ENCODE results near the gene NEUROD4. TPM values are rescaled to one million over a fixed set of nuclear protein-coding genes. Genes with fewer than 3 reads are reported as not detected.

NEUROD4 gene
- total and polyA plus RNA-seq, 10 of the 15 experiments (the other 5 are each of a cell fraction or from before 2014, with no cell fraction given) = 0.06 TPM; not detected in 9

DNA sequence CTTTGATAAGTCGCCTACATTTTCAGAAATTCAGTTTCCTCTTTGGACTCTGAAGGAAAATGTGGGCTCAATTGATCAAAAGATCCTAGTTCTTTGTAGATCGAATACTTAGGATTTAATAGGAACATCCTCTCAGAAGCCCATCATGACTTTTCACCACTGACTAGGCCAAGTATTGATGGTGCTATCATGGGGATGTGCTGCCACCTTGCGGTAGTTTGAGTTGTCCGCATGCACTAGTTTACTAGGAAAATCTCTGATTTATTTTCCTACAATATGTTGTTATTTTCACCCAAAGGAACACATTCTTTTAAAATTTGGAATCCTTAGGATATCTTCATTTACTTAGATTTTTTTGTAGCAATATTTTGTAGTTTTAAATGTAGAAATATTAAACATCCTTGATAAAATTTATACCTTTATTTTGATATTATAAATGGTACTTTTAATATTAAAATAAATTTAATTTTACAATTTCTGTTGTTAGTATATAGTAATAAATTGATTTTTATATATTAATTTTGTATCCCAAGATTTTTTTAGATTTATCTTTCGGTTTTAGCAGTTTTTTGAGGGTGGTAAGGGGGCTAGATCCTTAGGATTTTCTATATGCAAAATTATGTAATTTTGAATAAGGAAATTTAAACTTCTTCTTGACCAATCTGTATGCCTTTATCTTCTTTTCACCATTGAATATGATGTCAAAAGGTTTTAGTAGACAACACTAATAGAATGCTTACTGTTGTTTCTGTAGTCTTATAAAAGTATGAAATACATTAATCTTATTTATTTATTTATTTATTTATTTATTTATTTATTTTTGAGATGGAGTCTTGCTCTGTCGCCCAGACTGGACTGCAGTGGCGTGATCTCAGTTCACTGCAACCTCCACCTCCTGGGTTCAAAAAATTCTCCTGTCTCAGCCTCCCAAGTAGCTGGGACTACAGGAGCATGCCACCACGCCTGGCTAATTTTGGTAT lies 53.6 kb downstream of the NEUROD4 start:
- Histone ChIP-seq H3K9ac (ENCODE audit: control insufficient read depth, insufficient read depth, low read length) (no peak overlapping the region), H2AFZ (ENCODE audit: control insufficient read depth, low read depth, low read length) (no peak overlapping the region), H3K4me3 (no peak overlapping the region), H3K36me3 (ENCODE audit: control insufficient read depth in 2 of 2, insufficient read depth in 2 of 2, low read length in 1 of 2) (no peaks in the 10 kb centered on the region), H3K4me1 (ENCODE audit: control insufficient read depth, insufficient read depth, low read length) (no peaks in the 10 kb centered on the region), H4K20me1 (ENCODE audit: control insufficient read depth, insufficient read depth) (no peaks in the 10 kb centered on the region), H3K79me2 (ENCODE audit: control insufficient read depth, insufficient read depth, low read length) (no peaks in the 10 kb centered on the region), H3K27me3 (replicated peaks in 1 of 2; ENCODE audit: control insufficient read depth in 2 of 2, insufficient read depth in 2 of 2, low read length in 1 of 2) (no peaks in the 10 kb centered on the region), H3K27ac (ENCODE audit: control insufficient read depth, insufficient read depth) (no peak overlapping the region), H3K9me3 (replicated peaks; ENCODE audit: control insufficient read depth, insufficient read depth, low read length) (no peaks in the 10 kb centered on the region), H3K4me2 (ENCODE audit: control insufficient read depth, insufficient read depth) (no peak overlapping the region)
- FAIRE-seq (peak; percentile 91), ATAC-seq (peak; percentile 88), DNase-seq (ENCODE audit: low read depth, low spot score) (peak; percentile 20)
- RAD21 ChIA-PET (ENCODE audit: unreplicated experiment) = interaction anchor here (0.9 to 6.7 kb wide), 13 partner anchors 8 to 414 kb away, joined by 3 to 205 read pairs (median 14); no protein-coding TSS in a partner anchor
- in situ Hi-C loops (cut with MboI) = loop anchor here (5.0 kb wide), 2 partner anchors 81 to 221 kb away; partner anchors contain the start of gene MUCL1
- 13% methylated on average over 8 of the region's 8 CpGs for WGBS (ENCODE audit: insufficient coverage, insufficient replicate concordance, low lambda C conversion rate, missing lambda C conversion rate)
- BruUV-seq (replicated peaks) = no TSS peak
- POLR2A ChIA-PET = no interaction called here
- CTCF ChIA-PET = interaction anchor here (0.6 to 19.4 kb wide), 35 partner anchors 9 to 470 kb away, joined by 3 to 700 read pairs (median 5); partner anchors contain the start of genes MUCL1 and TESPA1
- intact Hi-C loops (cut with micrococcal nuclease; ENCODE audit: unreplicated experiment) = loop anchor here (1.0 to 5.0 kb wide), 4 partner anchors 219 to 471 kb away; partner anchors contain the start of gene MUCL1
- SMC1A ChIA-PET (ENCODE audit: uncharacterized antibody, unreplicated experiment) = interaction anchor here (1.4 to 15.3 kb wide), 14 partner anchors 49 to 371 kb away, joined by 3 to 429 read pairs (median 10); partner anchors contain the start of genes MUCL1 and TESPA1
- peak; percentile 40; the same call in 1 of the 2 replicates for TF ChIP-seq YY1 (IDR thresholded peaks at IDR 0.05; ENCODE audit: low read depth, low read length)
- TF ChIP-seq POU2F2 (IDR thresholded peaks at IDR 0.05; ENCODE audit: borderline replicate concordance, low read depth, low read length) = no peak
- TF ChIP-seq, protein P1, sequence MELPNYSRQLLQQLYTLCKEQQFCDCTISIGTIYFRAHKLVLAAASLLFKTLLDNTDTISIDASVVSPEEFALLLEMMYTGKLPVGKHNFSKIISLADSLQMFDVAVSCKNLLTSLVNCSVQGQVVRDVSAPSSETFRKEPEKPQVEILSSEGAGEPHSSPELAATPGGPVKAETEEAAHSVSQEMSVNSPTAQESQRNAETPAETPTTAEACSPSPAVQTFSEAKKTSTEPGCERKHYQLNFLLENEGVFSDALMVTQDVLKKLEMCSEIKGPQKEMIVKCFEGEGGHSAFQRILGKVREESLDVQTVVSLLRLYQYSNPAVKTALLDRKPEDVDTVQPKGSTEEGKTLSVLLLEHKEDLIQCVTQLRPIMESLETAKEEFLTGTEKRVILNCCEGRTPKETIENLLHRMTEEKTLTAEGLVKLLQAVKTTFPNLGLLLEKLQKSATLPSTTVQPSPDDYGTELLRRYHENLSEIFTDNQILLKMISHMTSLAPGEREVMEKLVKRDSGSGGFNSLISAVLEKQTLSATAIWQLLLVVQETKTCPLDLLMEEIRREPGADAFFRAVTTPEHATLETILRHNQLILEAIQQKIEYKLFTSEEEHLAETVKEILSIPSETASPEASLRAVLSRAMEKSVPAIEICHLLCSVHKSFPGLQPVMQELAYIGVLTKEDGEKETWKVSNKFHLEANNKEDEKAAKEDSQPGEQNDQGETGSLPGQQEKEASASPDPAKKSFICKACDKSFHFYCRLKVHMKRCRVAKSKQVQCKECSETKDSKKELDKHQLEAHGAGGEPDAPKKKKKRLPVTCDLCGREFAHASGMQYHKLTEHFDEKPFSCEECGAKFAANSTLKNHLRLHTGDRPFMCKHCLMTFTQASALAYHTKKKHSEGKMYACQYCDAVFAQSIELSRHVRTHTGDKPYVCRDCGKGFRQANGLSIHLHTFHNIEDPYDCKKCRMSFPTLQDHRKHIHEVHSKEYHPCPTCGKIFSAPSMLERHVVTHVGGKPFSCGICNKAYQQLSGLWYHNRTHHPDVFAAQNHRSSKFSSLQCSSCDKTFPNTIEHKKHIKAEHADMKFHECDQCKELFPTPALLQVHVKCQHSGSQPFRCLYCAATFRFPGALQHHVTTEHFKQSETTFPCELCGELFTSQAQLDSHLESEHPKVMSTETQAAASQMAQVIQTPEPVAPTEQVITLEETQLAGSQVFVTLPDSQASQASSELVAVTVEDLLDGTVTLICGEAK (IDR thresholded peaks at IDR 0.05; ENCODE audit: borderline replicate concordance) = no peak
- no peak for TF ChIP-seq POLR2AphosphoS2 (IDR thresholded peaks at IDR 0.05; ENCODE audit: low read depth, low read length)
- TF ChIP-seq ZNF207 (IDR thresholded peaks at IDR 0.05; ENCODE audit: borderline replicate concordance) = no peak
- TF ChIP-seq SMC3 (IDR thresholded peaks at IDR 0.05; ENCODE audit: borderline replicate concordance, low read length) = peak; percentile 96
- no peak for TF ChIP-seq ZBED1 (IDR thresholded peaks at IDR 0.05; ENCODE audit: borderline replicate concordance)
- TF ChIP-seq, protein P2, sequence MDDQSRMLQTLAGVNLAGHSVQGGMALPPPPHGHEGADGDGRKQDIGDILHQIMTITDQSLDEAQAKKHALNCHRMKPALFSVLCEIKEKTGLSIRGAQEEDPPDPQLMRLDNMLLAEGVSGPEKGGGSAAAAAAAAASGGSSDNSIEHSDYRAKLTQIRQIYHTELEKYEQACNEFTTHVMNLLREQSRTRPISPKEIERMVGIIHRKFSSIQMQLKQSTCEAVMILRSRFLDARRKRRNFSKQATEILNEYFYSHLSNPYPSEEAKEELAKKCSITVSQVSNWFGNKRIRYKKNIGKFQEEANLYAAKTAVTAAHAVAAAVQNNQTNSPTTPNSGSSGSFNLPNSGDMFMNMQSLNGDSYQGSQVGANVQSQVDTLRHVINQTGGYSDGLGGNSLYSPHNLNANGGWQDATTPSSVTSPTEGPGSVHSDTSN (IDR thresholded peaks at IDR 0.05; ENCODE audit: insufficient replicate concordance, low read depth, low read length) = no peak
- TF ChIP-seq, protein P3, sequence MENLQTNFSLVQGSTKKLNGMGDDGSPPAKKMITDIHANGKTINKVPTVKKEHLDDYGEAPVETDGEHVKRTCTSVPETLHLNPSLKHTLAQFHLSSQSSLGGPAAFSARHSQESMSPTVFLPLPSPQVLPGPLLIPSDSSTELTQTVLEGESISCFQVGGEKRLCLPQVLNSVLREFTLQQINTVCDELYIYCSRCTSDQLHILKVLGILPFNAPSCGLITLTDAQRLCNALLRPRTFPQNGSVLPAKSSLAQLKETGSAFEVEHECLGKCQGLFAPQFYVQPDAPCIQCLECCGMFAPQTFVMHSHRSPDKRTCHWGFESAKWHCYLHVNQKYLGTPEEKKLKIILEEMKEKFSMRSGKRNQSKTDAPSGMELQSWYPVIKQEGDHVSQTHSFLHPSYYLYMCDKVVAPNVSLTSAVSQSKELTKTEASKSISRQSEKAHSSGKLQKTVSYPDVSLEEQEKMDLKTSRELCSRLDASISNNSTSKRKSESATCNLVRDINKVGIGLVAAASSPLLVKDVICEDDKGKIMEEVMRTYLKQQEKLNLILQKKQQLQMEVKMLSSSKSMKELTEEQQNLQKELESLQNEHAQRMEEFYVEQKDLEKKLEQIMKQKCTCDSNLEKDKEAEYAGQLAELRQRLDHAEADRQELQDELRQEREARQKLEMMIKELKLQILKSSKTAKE (IDR thresholded peaks at IDR 0.05; ENCODE audit: low read depth, poor library complexity, severe bottlenecking) = no peak

All from GM12878 (cell line).